Activated CD8-positive, alpha-beta memory T cell treated with anti-CD3 and anti-CD28 coated beads, Interleukin-2, amount 10 ng/mL, durations not matched to agents 7 days and 5 days (primary cell): ENCODE data around the gene PPP1R3A. TPM values are rescaled to one million over a fixed set of nuclear protein-coding genes. Genes with fewer than 3 reads are reported as not detected.
"Not testable (repeated sequence)": the region's sequence is repeated elsewhere in the genome, so short reads cannot be mapped to it uniquely, and the experiment has no call there.

Source experiments
- ATAC-seq: fragments of 150-1000 bp; cut with Tn5 transposase; one replicate; pipeline ENCODE4 v1.10.0; 2021; ENCODE audit warnings: moderate library complexity
- CTCF ChIA-PET: fragments of 350-600 bp; sonication (Branson Sonifier 250); formaldehyde crosslinking; loops from one replicate; lab custom pipeline; 2021; ENCODE audit warnings: antibody characterized with exemption; lab: Charles Lee
- DNase-seq: peaks from one replicate; pipeline ENCODE4 v3.0.0-alpha.2; 2020
- H3K27ac Mint-ChIP-seq: one replicate; pipeline ENCODE4 v1.8.0; 2021; ENCODE audit warnings: mild to moderate bottlenecking, mixed read lengths
- H3K27me3 Mint-ChIP-seq: one replicate; pipeline ENCODE4 v1.8.0; 2021; ENCODE audit warnings: mixed read lengths
- H3K36me3 Mint-ChIP-seq: one replicate; pipeline ENCODE4 v1.8.0; 2021; ENCODE audit warnings: mild to moderate bottlenecking, mixed read lengths
- H3K4me1 Mint-ChIP-seq: one replicate; pipeline ENCODE4 v1.8.0; 2021; ENCODE audit warnings: mixed read lengths
- H3K4me3 Mint-ChIP-seq: one replicate; pipeline ENCODE4 v1.8.0; 2021; ENCODE audit warnings: mild to moderate bottlenecking, moderate library complexity, mixed read lengths
- H3K9me3 Mint-ChIP-seq: one replicate; pipeline ENCODE4 v1.8.0; 2022; ENCODE audit warnings: low read depth, mixed read lengths
- total RNA-seq, 2 experiments: library from RNA; stranded (reverse); gene quantifications; one replicate each; pipeline ENCODE4 v1.2.3, GENCODE V29; 2021

Gene PPP1R3A, protein sequence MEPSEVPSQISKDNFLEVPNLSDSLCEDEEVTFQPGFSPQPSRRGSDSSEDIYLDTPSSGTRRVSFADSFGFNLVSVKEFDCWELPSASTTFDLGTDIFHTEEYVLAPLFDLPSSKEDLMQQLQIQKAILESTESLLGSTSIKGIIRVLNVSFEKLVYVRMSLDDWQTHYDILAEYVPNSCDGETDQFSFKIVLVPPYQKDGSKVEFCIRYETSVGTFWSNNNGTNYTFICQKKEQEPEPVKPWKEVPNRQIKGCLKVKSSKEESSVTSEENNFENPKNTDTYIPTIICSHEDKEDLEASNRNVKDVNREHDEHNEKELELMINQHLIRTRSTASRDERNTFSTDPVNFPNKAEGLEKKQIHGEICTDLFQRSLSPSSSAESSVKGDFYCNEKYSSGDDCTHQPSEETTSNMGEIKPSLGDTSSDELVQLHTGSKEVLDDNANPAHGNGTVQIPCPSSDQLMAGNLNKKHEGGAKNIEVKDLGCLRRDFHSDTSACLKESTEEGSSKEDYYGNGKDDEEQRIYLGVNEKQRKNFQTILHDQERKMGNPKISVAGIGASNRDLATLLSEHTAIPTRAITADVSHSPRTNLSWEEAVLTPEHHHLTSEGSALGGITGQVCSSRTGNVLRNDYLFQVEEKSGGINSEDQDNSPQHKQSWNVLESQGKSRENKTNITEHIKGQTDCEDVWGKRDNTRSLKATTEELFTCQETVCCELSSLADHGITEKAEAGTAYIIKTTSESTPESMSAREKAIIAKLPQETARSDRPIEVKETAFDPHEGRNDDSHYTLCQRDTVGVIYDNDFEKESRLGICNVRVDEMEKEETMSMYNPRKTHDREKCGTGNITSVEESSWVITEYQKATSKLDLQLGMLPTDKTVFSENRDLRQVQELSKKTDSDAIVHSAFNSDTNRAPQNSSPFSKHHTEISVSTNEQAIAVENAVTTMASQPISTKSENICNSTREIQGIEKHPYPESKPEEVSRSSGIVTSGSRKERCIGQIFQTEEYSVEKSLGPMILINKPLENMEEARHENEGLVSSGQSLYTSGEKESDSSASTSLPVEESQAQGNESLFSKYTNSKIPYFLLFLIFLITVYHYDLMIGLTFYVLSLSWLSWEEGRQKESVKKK
- not detected for total RNA-seq

DNA sequence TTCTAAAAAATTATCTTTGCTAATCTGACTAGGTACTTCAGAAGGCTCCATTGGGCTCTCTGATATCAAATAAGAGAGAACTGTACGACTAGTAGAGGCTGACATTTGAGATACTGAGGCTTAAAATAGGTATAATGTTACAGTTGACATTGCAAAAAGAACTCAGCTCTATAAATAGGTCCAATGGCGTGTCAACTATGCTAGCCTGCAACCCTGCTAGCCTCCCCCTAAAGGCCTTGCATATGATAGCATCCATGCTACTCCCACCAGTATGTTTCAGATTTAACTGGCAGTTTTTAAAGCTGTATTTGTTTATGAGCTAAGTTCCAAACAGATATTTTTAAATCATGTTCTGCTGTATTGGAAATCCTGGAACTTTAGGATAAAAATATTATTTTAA is at the start of gene PPP1R3A:
PPP1R3A (minus strand) TSS at position 64 of the 400 bp plus-strand sequence; CDS start at position 51, 13 bp downstream.
- DNase-seq, result no peak
- Mint-ChIP-seq H3K36me3 (no peaks in the 10 kb centered on the region), H3K27ac (no peak within 1 kb of the TSS), H3K27me3 (no peaks in the 10 kb centered on the region), H3K4me3 (no peak within 1 kb of the TSS), H3K9me3 (no peaks in the 10 kb centered on the region), H3K4me1 (no peaks in the 10 kb centered on the region)
- no peak for ATAC-seq
- CTCF ChIA-PET, result no interaction called here

GRCh38 chr7:113963356-113963755 is 44.5 kb upstream of the PPP1R3A start:
- H3K4me1 Mint-ChIP-seq, result no peaks in the 10 kb centered on the region
- no peak for DNase-seq
- H3K4me3 Mint-ChIP-seq, result no peak overlapping the region
- no peaks in the 10 kb centered on the region for H3K9me3 Mint-ChIP-seq
- H3K36me3 Mint-ChIP-seq, result no peaks in the 10 kb centered on the region
- CTCF ChIA-PET, result no interaction called here
- H3K27me3 Mint-ChIP-seq, result no peaks in the 10 kb centered on the region
- no peak overlapping the region for H3K27ac Mint-ChIP-seq
- no peak for ATAC-seq

DNA sequence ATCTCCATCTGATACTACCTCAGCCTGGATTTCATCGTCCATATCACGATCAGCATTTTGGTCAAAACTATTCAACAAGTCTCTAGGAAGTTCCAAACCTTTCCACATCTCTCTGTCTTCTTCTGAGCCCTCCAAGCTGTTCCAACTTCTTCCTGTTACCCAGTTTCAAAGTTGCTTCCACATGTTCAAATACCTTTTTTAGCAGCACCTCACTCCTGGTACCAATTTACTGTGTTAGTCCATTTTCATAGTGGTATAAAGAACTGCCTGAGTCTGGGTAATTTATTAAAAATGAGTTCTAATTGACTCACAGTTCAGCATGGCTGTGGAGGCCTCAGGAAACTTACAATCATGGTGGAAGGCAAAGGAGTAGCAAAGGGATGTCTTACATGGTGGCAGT is 41.1 kb upstream of the PPP1R3A start:
- no peak overlapping the region for H3K27ac Mint-ChIP-seq

DNA sequence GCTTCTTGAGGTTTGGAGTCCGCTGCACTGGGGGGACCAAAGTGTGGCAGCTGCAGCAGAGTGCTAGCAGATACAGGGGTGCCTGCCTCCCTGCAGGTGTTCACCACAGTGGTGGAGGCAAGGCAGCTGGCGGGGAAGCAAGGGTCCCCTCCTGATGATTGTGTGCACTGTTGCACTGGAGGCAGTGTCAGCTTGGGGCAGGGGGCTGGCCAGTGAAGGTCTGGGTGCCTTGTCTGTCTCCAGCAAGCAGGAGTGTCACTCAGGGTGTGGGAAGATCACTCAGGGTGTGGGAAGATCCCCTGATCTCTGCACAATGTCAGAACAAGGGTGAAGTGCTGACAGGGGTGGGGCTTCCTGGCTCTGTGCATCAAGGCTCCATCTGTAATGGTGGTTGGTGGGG is 36.3 kb upstream of the PPP1R3A start:
- DNase-seq, result no peak

More for the DNA sequence above, 41.1 kb upstream of the PPP1R3A start:
- Mint-ChIP-seq H3K4me3 (no peak overlapping the region), H3K4me1 (no peaks in the 10 kb centered on the region), H3K27me3 (no peaks in the 10 kb centered on the region), H3K36me3 (no peaks in the 10 kb centered on the region), H3K9me3 (no peaks in the 10 kb centered on the region)
- no peak for DNase-seq
- CTCF ChIA-PET, result no interaction called here
- no peak for ATAC-seq

DNA sequence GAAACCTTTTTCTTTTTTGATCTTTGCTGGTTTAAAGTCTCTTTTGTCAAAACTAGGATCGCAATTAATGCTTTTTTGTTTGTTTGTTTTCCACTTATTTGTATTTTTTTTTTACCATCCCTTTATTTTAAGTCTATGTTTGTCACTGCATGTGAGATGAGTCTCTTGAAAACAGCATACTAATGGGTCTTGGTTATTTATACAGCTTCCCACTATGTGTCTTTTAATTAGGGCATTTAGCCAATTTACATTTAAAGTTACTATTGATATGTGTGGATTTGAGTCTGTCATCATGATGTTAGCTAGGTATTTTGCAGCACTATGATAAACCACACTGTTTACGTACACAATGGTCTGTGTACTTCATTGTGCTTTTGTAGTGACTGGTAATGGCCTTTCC is 34.7 kb upstream of the PPP1R3A start:
- no peak overlapping the region for H3K27ac Mint-ChIP-seq
- H3K4me1 Mint-ChIP-seq, result no peaks in the 10 kb centered on the region
- DNase-seq (no peak), ATAC-seq (no peak)
- peaks cover 2% of the 10 kb centered on the region for H3K9me3 Mint-ChIP-seq
- CTCF ChIA-PET, result no interaction called here
- H3K36me3 Mint-ChIP-seq, result no peaks in the 10 kb centered on the region
- no peaks in the 10 kb centered on the region for H3K27me3 Mint-ChIP-seq
- H3K4me3 Mint-ChIP-seq, result no peak overlapping the region

More for the DNA sequence above, 36.3 kb upstream of the PPP1R3A start:
- Mint-ChIP-seq H3K4me1 (no peaks in the 10 kb centered on the region), H3K9me3 (peaks cover 2% of the 10 kb centered on the region), H3K36me3 (no peaks in the 10 kb centered on the region), H3K27me3 (no peaks in the 10 kb centered on the region), H3K27ac (no peak overlapping the region), H3K4me3 (no peak overlapping the region)
- CTCF ChIA-PET, result no interaction called here
- no peak for ATAC-seq

DNA sequence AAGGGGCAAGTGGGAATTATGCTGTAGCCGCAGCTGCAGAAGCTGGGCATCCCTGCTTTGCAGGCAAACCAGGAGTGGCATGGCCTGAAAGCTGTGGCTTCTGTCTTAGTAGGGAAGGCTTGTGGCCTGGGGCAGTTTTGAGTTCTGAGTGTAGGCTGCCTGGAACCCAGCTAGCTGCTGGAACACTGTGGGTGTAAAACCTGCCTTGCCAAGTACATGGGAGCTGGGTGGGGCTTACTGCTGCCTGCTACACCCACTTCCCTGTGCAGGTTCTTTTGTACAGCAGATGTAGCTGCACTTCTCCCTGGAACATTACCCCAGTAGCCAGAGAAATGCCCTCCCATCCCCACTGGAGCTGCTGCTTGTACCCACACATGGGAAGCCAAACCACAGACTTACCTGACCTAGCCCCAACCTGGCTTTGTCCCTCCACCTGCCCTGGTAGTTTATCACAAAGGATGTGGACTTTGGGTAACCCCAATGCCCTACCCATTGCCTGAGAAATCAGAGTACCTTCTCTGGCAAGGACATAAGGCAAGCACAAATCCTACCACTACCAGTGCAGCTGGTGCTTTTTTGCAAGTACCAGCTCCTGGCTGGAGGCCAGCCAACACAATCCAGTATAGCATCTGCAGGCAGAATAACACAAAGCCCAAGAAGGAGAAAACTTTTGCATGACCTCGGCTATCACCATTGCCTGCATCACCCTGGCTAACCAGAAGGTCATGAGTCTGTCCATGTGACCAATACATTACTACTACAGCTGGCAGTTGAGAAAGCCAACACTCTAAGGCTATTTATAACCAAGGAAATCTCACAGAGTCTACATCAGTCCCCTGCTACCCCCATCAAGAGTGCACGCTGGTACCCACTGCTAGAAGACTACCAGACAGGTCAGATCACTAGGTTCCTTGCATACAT is 26.5 kb upstream of the PPP1R3A start:
- Mint-ChIP-seq H3K4me3 (no peak overlapping the region), H3K27me3 (no peaks in the 10 kb centered on the region), H3K9me3 (no peaks in the 10 kb centered on the region), H3K27ac (no peak overlapping the region), H3K4me1 (no peaks in the 10 kb centered on the region), H3K36me3 (no peaks in the 10 kb centered on the region)
- CTCF ChIA-PET, result no interaction called here
- DNase-seq (no peak), ATAC-seq (no peak)

GRCh38 chr7:113936982-113937381 is 18.2 kb upstream of the PPP1R3A start:
- no peak overlapping the region for H3K27ac Mint-ChIP-seq
- ATAC-seq (no peak), DNase-seq (no peak)
- no peak overlapping the region for H3K4me3 Mint-ChIP-seq
- no peaks in the 10 kb centered on the region for H3K9me3 Mint-ChIP-seq
- no peaks in the 10 kb centered on the region for H3K4me1 Mint-ChIP-seq
- CTCF ChIA-PET, result no interaction called here
- no peaks in the 10 kb centered on the region for H3K36me3 Mint-ChIP-seq
- no peaks in the 10 kb centered on the region for H3K27me3 Mint-ChIP-seq

DNA sequence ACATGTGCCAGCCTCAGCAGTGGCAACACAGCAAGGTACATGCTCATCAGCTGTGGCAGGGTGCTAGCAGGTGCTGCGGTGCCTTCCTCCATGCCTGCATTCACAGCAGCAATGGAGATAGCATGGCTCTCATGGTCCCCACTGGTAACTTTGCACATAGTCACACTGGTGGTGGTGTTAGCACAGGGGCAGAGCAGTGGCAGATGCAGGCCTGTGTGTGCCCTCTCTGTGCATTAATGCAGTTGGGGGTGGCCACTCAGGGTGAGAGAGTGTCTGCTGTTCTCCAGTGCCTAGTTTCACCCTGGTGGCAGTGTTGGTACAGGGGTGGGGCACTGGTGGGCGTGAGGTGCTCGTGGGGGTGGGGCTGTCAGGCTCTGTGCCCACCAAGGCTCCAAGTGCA is 17.7 kb upstream of the PPP1R3A start:
- CTCF ChIA-PET, result no interaction called here
- ATAC-seq (no peak), DNase-seq (no peak)
- no peak overlapping the region for H3K27ac Mint-ChIP-seq
- H3K4me3 Mint-ChIP-seq, result no peak overlapping the region
- no peaks in the 10 kb centered on the region for H3K36me3 Mint-ChIP-seq
- H3K9me3 Mint-ChIP-seq, result no peaks in the 10 kb centered on the region
- no peaks in the 10 kb centered on the region for H3K27me3 Mint-ChIP-seq
- no peaks in the 10 kb centered on the region for H3K4me1 Mint-ChIP-seq

DNA sequence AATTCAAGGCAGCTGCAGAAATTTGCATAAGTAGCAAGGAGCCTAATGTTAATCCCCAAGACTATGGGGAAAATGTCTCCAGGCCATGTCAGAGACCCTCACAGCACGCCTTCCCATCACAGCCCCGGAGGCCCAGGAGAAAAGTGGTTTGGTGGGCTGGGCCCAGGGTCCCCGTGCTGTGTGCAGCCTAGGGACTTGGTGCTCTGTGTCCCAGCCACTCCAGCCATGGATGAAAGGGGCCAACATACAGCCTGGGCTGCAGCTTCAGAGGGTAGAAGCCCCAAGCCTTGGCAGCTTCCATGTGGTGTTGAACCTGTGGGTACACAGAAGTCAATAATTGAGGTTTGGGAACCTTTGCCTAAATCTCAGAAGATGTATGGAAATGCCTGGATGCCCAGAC is 10.6 kb upstream of the PPP1R3A start:
- H3K4me3 Mint-ChIP-seq, H3K9me3 Mint-ChIP-seq, H3K4me1 Mint-ChIP-seq, H3K27me3 Mint-ChIP-seq, ATAC-seq, DNase-seq, H3K36me3 Mint-ChIP-seq, H3K27ac Mint-ChIP-seq, CTCF ChIA-PET: not testable (repeated sequence)

- H3K27me3 Mint-ChIP-seq, result no peaks in the 10 kb centered on the region
- no peak overlapping the region for H3K27ac Mint-ChIP-seq
- ATAC-seq (no peak), DNase-seq (no peak)
- H3K36me3 Mint-ChIP-seq, result no peaks in the 10 kb centered on the region
- CTCF ChIA-PET, result no interaction called here
- no peaks in the 10 kb centered on the region for H3K4me1 Mint-ChIP-seq
- H3K9me3 Mint-ChIP-seq, result peaks cover 2% of the 10 kb centered on the region
- H3K4me3 Mint-ChIP-seq, result no peak overlapping the region
Observed at GRCh38 chr7:113928112-113928511, 9.3 kb upstream of the PPP1R3A start.

- Mint-ChIP-seq H3K9me3 (no peaks in the 10 kb centered on the region), H3K4me3 (no peak overlapping the region), H3K36me3 (no peaks in the 10 kb centered on the region), H3K27ac (no peak overlapping the region), H3K4me1 (no peaks in the 10 kb centered on the region), H3K27me3 (no peaks in the 10 kb centered on the region)
- ATAC-seq, result no peak
- CTCF ChIA-PET, result no interaction called here
- no peak for DNase-seq
Observed at GRCh38 chr7:113922049-113922448, 3.2 kb upstream of the PPP1R3A start.

- no peak overlapping the region for H3K4me3 Mint-ChIP-seq
- no peak for ATAC-seq
- no peak for DNase-seq
- H3K9me3 Mint-ChIP-seq, result no peaks in the 10 kb centered on the region
- H3K27me3 Mint-ChIP-seq, result no peaks in the 10 kb centered on the region
- CTCF ChIA-PET, result no interaction called here
- H3K36me3 Mint-ChIP-seq, result no peaks in the 10 kb centered on the region
- no peaks in the 10 kb centered on the region for H3K4me1 Mint-ChIP-seq
- no peak overlapping the region for H3K27ac Mint-ChIP-seq
Observed at GRCh38 chr7:113921363-113921762, 2.6 kb upstream of the PPP1R3A start.

GRCh38 chr7:113917840-113918239 is 969 bp downstream of the PPP1R3A start:
- no peaks in the 10 kb centered on the region for H3K4me1 Mint-ChIP-seq
- no peaks in the 10 kb centered on the region for H3K27me3 Mint-ChIP-seq
- H3K4me3 Mint-ChIP-seq, result no peak overlapping the region
- H3K36me3 Mint-ChIP-seq, result no peaks in the 10 kb centered on the region
- no peaks in the 10 kb centered on the region for H3K9me3 Mint-ChIP-seq
- no peak overlapping the region for H3K27ac Mint-ChIP-seq
- ATAC-seq, result no peak
- no peak for DNase-seq
- CTCF ChIA-PET, result no interaction called here
